SU-DHL-6 (cell line): ENCODE data around the gene IFNG-AS1.

Experiments used
- CTCF ChIP-seq: fragments of 200-600 bp; sonication (generic); IDR thresholded peaks from one replicate; pipeline ENCODE4 v1.5.1; 2017; ENCODE audit warnings: antibody characterized with exemption, mild to moderate bottlenecking, low read length, moderate library complexity; ENCODE audit not compliant: insufficient read depth, poor library complexity, severe bottlenecking
- EZH2phosphoT487 ChIP-seq: fragments of 200-600 bp; sonication (generic), shearing (Covaris generic); conservative IDR thresholded peaks from 2 replicates; pipeline ENCODE4 v1.6.1; 2018; ENCODE audit warnings: mild to moderate bottlenecking, antibody characterized with exemption, low read length, moderate library complexity, mixed read lengths

- TF ChIP-seq CTCF (no peak), EZH2phosphoT487 (no peak)
Measured at GRCh38 chr12:68056300-68056699, 67.1 kb downstream of the IFNG-AS1 start.
